CD14-positive monocyte (primary cell): ENCODE results near the gene GSTM2. TPM values are rescaled to one million over a fixed set of nuclear protein-coding genes. Genes with fewer than 3 reads are reported as not detected.

ENCODE experiments used
- DNase-seq, 3 donors: peaks; one replicate each; pipeline ENCODE4 v3.0.0-alpha.2; 2011 to 2022
- H2AFZ ChIP-seq: 2 replicates; pipeline ENCODE4 v1.6.0; 2012; ENCODE audit warnings: mild to moderate bottlenecking, low read depth, low read length, inconsistent platforms; ENCODE audit not compliant: insufficient read depth, poor library complexity, severe bottlenecking
- H3K27ac ChIP-seq, 2 donors: 1 replicate in 1 of 2; 2 replicates in 1 of 2; pipeline ENCODE4 v1.5.1; 2012 to 2013; ENCODE audit warnings: low read length in 2 of 2, control low read depth in 1 of 2, inconsistent platforms in 1 of 2, low read depth in 1 of 2, mild to moderate bottlenecking in 1 of 2
- H3K27me3 ChIP-seq, 2 donors: one replicate each; pipeline versions ENCODE4 v1.6.0 to v1.6.1; 2011 to 2013; ENCODE audit warnings: low read length in 2 of 2; ENCODE audit not compliant: control insufficient read depth in 2 of 2, insufficient read depth in 2 of 2
- H3K36me3 ChIP-seq, 2 donors: replicated peaks in 1 of 2; 1 replicate in 1 of 2; 2 replicates in 1 of 2; pipeline versions ENCODE4 v1.5.1 to v1.6.1; 2012 to 2013; ENCODE audit warnings: low read length in 2 of 2, control low read depth in 1 of 2, inconsistent platforms in 1 of 2, mild to moderate bottlenecking in 1 of 2; ENCODE audit not compliant: insufficient read depth in 2 of 2, control insufficient read depth in 1 of 2
- H3K4me1 ChIP-seq, 2 donors: 1 replicate in 1 of 2; 2 replicates in 1 of 2; pipeline versions ENCODE4 v1.5.1 to v1.6.1; 2012 to 2013; ENCODE audit warnings: low read length in 2 of 2, control low read depth in 1 of 2, inconsistent platforms in 1 of 2, mild to moderate bottlenecking in 1 of 2, moderate library complexity in 1 of 2; ENCODE audit not compliant: insufficient read depth in 2 of 2, control insufficient read depth in 1 of 2
- H3K4me2 ChIP-seq: replicated peaks from 2 replicates; pipeline ENCODE3; 2012; ENCODE audit warnings: low read length, moderate library complexity, mild to moderate bottlenecking; ENCODE audit not compliant: poor library complexity, severe bottlenecking; ENCODE audit errors: extremely low read depth
- H3K4me3 ChIP-seq, 3 experiments: fragments of 200-600 bp in 1 of 3; sonication (generic) in 1 of 3; replicated peaks in 1 of 3; 1 replicate in 2 of 3; 2 replicates in 1 of 3; pipeline ENCODE4 v1.5.1; 2011 to 2013; ENCODE audit warnings: low read length in 3 of 3, mild to moderate bottlenecking in 3 of 3, control low read depth in 2 of 3, low read depth in 2 of 3, inconsistent platforms in 1 of 3, moderate library complexity in 1 of 3
- H3K79me2 ChIP-seq: 2 replicates; pipeline ENCODE4 v1.6.0; 2012; ENCODE audit warnings: mild to moderate bottlenecking, control low read depth, inconsistent platforms, low read length, moderate library complexity; ENCODE audit not compliant: insufficient read depth
- H3K9ac ChIP-seq: 2 replicates; pipeline ENCODE4 v1.6.0; 2017; ENCODE audit warnings: low read length, mild to moderate bottlenecking; ENCODE audit not compliant: insufficient read depth, poor library complexity, severe bottlenecking
- H3K9me3 ChIP-seq, 2 donors: replicated peaks in 1 of 2; 1 replicate in 1 of 2; 2 replicates in 1 of 2; pipeline versions ENCODE4 v1.5.1 to v1.6.1; 2012 to 2013; ENCODE audit warnings: low read length in 2 of 2, control low read depth in 1 of 2; ENCODE audit not compliant: control insufficient read depth in 1 of 2, insufficient read depth in 1 of 2
- H4K20me1 ChIP-seq: 2 replicates; pipeline ENCODE4 v1.6.0; 2012; ENCODE audit warnings: mild to moderate bottlenecking, low read length, control low read depth, moderate library complexity; ENCODE audit not compliant: insufficient read depth
- H3K27ac Mint-ChIP-seq, 7 donors: one replicate each; pipeline ENCODE4 v1.8.0; 2020; ENCODE audit warnings: mild to moderate bottlenecking in 7 of 7, mixed read lengths in 7 of 7, moderate library complexity in 6 of 7, inconsistent platforms in 2 of 7
- H3K27me3 Mint-ChIP-seq, 3 donors: one replicate each; pipeline ENCODE4 v1.8.0; 2021 to 2022; ENCODE audit warnings: low read depth in 3 of 3, mild to moderate bottlenecking in 3 of 3, mixed read lengths in 3 of 3, moderate library complexity in 3 of 3, inconsistent platforms in 1 of 3
- H3K36me3 Mint-ChIP-seq, 2 donors: one replicate each; pipeline ENCODE4 v1.8.0; 2020; ENCODE audit warnings: mixed read lengths in 2 of 2, inconsistent platforms in 1 of 2, mild to moderate bottlenecking in 1 of 2
- H3K4me1 Mint-ChIP-seq: one replicate; pipeline ENCODE4 v1.8.0; 2020; ENCODE audit warnings: mild to moderate bottlenecking, mixed read lengths
- H3K4me3 Mint-ChIP-seq, 2 donors: one replicate each; pipeline ENCODE4 v1.8.0; 2020; ENCODE audit warnings: mild to moderate bottlenecking in 2 of 2, mixed read lengths in 2 of 2, moderate library complexity in 1 of 2
- H3K9me3 Mint-ChIP-seq, 7 donors: one replicate each; pipeline ENCODE4 v1.8.0; 2020 to 2022; ENCODE audit warnings: mixed read lengths in 7 of 7, mild to moderate bottlenecking in 6 of 7, moderate library complexity in 6 of 7, inconsistent platforms in 2 of 7
- CTCF ChIP-seq: fragments of 200-600 bp; IDR thresholded peaks from one replicate; pipeline ENCODE4 v1.8.0; 2022; ENCODE audit warnings: antibody characterized with exemption, mild to moderate bottlenecking
- WGBS: methylation state at CpG from one replicate; pipeline ENCODE4 v1.1.5; 2013; ENCODE audit warnings: missing lambda C conversion rate; ENCODE audit not compliant: insufficient coverage; 5-methylcytosine and 5-hydroxymethylcytosine counted together
- intact Hi-C, 2 donors: fragments of 100-400 bp; cut with micrococcal nuclease; formaldehyde crosslinking; loops; one replicate each; pipeline versions ENCODE4 v1.15.0 to v1.15.1; 2023
- polyA plus RNA-seq, 3 donors: library from polyadenylated mRNA; depleted of rRNA in 1 of 3; unstranded in 2 of 3; stranded (reverse) in 1 of 3; fragments of 300-500 nt in 2 of 3; fragments of >200 nt in 1 of 3; fragmentation: Illumina TruSeq in 2 of 3; gene quantifications; 1 replicate in 2 of 3; 2 replicates in 1 of 3; pipeline ENCODE4 v1.2.3, GENCODE V29; 2012 to 2021

GSTM2 gene
- polyA plus RNA-seq, 3 donors = 1.5 to 12.0 (median 6.3) TPM

GRCh38 chr1:109634292-109634691, 33.6 kb upstream of the GSTM2 start:
- Mint-ChIP-seq H3K27ac (peak overlapping the region in 3 of 7 donors; percentile 1 to 68 (median 33)), H3K4me1 (peaks cover 21% of the 10 kb centered on the region), H3K4me3 (no peak overlapping the region), H3K27me3 (peaks cover 0 to 11% (median 6%) of the 10 kb centered on the region in 3 donors), H3K9me3 (peaks cover 0 to 2% (median 0%) of the 10 kb centered on the region in 7 donors), H3K36me3 (peaks cover 28 to 33% of the 10 kb centered on the region in 2 donors)
- Histone ChIP-seq H3K4me1 (peaks cover 16 to 20% of the 10 kb centered on the region in 2 donors), H3K79me2 (no peaks in the 10 kb centered on the region), H3K4me2 (no peak overlapping the region), H2AFZ (no peak overlapping the region), H3K4me3 (no peak overlapping the region), H3K36me3 (peaks cover 31 to 34% of the 10 kb centered on the region in 2 donors), H3K27ac (no peak overlapping the region), H3K9me3 (no peaks in the 10 kb centered on the region), H4K20me1 (peaks cover 33% of the 10 kb centered on the region), H3K9ac (no peak overlapping the region), H3K27me3 (no peaks in the 10 kb centered on the region)
- DNase-seq = peak in 1 of 3 donors; percentile 13
- no peak for TF ChIP-seq CTCF
- intact Hi-C loops = no loop called here
- 93% methylated on average over 3 of the region's 6 CpGs for WGBS

- Histone ChIP-seq H3K36me3 (peaks cover 24 to 26% of the 10 kb centered on the region in 2 donors), H3K79me2 (no peaks in the 10 kb centered on the region), H3K27ac (no peak overlapping the region), H3K9ac (no peak overlapping the region), H2AFZ (no peak overlapping the region), H3K27me3 (no peaks in the 10 kb centered on the region), H3K4me2 (no peak overlapping the region), H4K20me1 (peaks cover 25% of the 10 kb centered on the region), H3K4me3 (no peak overlapping the region), H3K4me1 (peaks cover 16 to 20% of the 10 kb centered on the region in 2 donors), H3K9me3 (no peaks in the 10 kb centered on the region)
- peak in 1 of 3 donors; percentile 3 for DNase-seq
- H3K4me3 Mint-ChIP-seq = no peak overlapping the region
- peak overlapping the region in 3 of 7 donors; percentile 8 to 33 (median 14) for H3K27ac Mint-ChIP-seq
- peaks cover 20 to 25% of the 10 kb centered on the region in 2 donors for H3K36me3 Mint-ChIP-seq
- peaks cover 21% of the 10 kb centered on the region for H3K4me1 Mint-ChIP-seq
- intact Hi-C loops = loop anchor here in 1 of 2 donors (5.0 kb wide), 1 partner anchor 38 kb away; no protein-coding TSS in a partner anchor
- TF ChIP-seq CTCF = no peak
- peaks cover 0 to 11% (median 8%) of the 10 kb centered on the region in 3 donors for H3K27me3 Mint-ChIP-seq
- WGBS = 33% methylated on average over 3 of the region's 13 CpGs
- H3K9me3 Mint-ChIP-seq = no peaks in the 10 kb centered on the region
Observed at GRCh38 chr1:109634771-109635750, 32.8 kb upstream of the GSTM2 start.
